ENCODE results near the gene TNFSF8.

TNFSF8 gene

DNA sequence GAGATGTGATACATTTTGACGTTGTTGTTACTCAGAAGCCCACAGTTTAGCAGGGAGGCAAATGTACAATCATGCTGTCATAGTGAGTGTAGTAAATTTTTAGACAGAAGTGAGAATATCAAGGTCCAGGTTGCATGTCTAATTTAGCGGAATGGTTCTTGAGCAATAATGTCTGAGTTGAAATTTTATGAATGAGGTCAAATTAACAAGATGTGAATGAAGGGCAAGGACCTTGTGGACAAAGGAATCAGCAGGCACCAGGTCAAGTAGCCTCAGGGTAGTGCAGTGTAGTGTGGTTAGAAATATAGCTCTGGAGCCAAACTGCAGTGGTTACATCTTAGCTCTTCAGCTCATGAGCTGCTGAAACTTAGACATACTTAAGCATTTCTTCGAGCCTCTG lies 36.2 kb downstream of the TNFSF8 start:
- TF ChIP-seq, protein P1, sequence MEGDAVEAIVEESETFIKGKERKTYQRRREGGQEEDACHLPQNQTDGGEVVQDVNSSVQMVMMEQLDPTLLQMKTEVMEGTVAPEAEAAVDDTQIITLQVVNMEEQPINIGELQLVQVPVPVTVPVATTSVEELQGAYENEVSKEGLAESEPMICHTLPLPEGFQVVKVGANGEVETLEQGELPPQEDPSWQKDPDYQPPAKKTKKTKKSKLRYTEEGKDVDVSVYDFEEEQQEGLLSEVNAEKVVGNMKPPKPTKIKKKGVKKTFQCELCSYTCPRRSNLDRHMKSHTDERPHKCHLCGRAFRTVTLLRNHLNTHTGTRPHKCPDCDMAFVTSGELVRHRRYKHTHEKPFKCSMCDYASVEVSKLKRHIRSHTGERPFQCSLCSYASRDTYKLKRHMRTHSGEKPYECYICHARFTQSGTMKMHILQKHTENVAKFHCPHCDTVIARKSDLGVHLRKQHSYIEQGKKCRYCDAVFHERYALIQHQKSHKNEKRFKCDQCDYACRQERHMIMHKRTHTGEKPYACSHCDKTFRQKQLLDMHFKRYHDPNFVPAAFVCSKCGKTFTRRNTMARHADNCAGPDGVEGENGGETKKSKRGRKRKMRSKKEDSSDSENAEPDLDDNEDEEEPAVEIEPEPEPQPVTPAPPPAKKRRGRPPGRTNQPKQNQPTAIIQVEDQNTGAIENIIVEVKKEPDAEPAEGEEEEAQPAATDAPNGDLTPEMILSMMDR (conservative IDR thresholded peaks at IDR 0.05; ENCODE audit: low read length), result no peak
- no peak overlapping the region for H3K4me3 ChIP-seq (ENCODE audit: low read length)
- DNase-seq (ENCODE audit: low read depth), result peak; percentile 58

GRCh38 chr9:114893221-114894010 lies 37.0 kb downstream of the TNFSF8 start:
- TF ChIP-seq, protein P1 (conservative IDR thresholded peaks at IDR 0.05; ENCODE audit: low read length), result no peak
- no peak overlapping the region for H3K4me3 ChIP-seq (ENCODE audit: low read length)
- DNase-seq (ENCODE audit: low read depth), result no peak

DNA sequence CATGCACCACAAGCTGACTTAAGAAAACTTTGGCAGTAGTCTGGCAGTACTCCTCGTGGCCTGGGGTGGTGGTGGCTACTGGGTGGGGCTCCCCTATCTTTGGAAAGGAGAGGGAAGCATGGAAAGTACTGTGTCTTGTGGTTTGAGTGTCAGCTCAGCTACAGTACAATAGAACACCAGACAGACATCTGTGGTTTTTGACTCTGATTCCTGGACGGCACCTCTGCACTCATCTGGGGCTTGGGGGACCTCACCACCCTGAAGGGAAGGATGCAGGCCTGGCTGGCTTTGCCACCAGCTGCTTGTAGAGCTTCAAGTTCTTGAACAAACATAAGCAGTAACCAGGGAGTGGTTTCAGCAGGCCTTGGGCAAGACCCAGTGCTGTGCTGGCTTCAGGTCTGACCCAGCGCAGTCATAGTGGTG lies 40.6 kb downstream of the TNFSF8 start:
- TF ChIP-seq, protein P1 (conservative IDR thresholded peaks at IDR 0.05; ENCODE audit: low read length), result no peak
- peak; percentile 36 for DNase-seq (ENCODE audit: low read depth)
- no peak overlapping the region for H3K4me3 ChIP-seq (ENCODE audit: low read length)

GRCh38 chr9:114888607-114889006 lies 41.8 kb downstream of the TNFSF8 start:
- no peak overlapping the region for H3K4me3 ChIP-seq (ENCODE audit: low read length)
- TF ChIP-seq, protein P1 (conservative IDR thresholded peaks at IDR 0.05; ENCODE audit: low read length), result no peak
- DNase-seq (ENCODE audit: low read depth), result no peak

DNA sequence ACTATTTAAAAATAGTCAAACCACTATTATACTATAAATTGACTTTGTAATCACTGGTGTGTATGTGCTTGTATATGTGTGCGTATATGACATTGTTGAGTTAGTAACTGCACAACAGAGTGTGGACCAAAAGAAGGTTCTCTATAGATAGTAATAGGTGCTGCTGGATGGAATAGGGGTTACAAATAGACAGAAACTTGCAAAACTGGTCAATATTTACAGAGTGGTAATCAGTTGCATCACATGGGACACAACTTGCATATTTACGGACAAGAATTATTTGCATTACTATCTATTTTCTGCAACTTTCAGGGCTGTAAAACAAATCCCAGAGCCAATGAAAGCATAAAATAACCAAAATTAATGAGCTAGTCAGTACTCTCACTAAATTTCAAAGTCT lies 42.4 kb downstream of the TNFSF8 start:
- TF ChIP-seq, protein P1 (conservative IDR thresholded peaks at IDR 0.05; ENCODE audit: low read length), result no peak
- no peak overlapping the region for H3K4me3 ChIP-seq (ENCODE audit: low read length)
- DNase-seq (ENCODE audit: low read depth), result no peak

DNA sequence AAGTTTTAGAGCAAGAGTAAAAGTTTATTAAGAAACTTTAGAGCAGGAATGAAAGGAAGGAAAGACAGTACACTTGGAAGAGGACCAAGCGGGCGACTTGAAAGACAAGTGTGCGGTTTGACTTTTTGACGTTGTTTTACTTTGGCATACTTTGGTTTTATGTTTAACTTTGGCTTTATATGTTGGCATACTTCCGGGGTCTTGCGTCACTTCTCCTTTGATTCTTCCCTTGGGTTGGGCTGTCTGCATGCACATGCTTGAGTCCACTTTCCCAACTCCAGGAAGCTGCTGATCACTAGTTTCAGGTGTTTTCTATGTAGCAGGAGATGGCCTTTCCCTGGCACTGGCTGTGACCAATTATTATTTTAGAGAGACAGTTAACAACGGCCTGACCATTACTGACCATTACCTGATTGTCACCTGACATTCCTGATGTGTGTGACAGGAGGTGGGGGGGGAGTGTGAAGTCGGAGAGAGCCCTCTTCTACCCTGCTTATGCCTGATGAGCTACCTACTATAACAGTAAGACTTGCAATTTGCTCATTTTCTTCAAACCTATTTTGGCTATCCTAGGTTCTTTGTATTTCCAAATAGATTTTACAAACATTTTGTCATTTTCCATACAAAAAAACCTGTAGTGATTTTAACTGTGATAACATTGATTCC lies 45.5 kb downstream of the TNFSF8 start:
- no peak overlapping the region for H3K4me3 ChIP-seq (ENCODE audit: low read length)
- DNase-seq (ENCODE audit: low read depth), result no peak
- TF ChIP-seq, protein P1 (conservative IDR thresholded peaks at IDR 0.05; ENCODE audit: low read length), result no peak

- TF ChIP-seq, protein P1 (conservative IDR thresholded peaks at IDR 0.05; ENCODE audit: low read length), result no peak
- H3K4me3 ChIP-seq (ENCODE audit: low read length), result no peak overlapping the region
- no peak for DNase-seq (ENCODE audit: low read depth)
Measured at GRCh38 chr9:114883709-114884108, 46.7 kb downstream of the TNFSF8 start.

Measured in AG10803 (cell line).